ENCODE measurements around the gene PXMP4.

Gene PXMP4

GRCh38 chr20:33672426-33673113 is 47.5 kb downstream of the PXMP4 start:
- H3K4me3 ChIP-seq (ENCODE audit: low read depth, low read length), result no peak overlapping the region
- TF ChIP-seq CTCF (IDR thresholded peaks at IDR 0.05; ENCODE audit: borderline replicate concordance, insufficient read depth, low read depth, low read length), result no peak

GRCh38 chr20:33671573-33672288 is 48.4 kb downstream of the PXMP4 start:
- no peak for TF ChIP-seq CTCF (IDR thresholded peaks at IDR 0.05; ENCODE audit: borderline replicate concordance, insufficient read depth, low read depth, low read length)
- no peak overlapping the region for H3K4me3 ChIP-seq (ENCODE audit: low read depth, low read length)

- no peak for TF ChIP-seq CTCF (IDR thresholded peaks at IDR 0.05; ENCODE audit: borderline replicate concordance, insufficient read depth, low read depth, low read length)
- H3K4me3 ChIP-seq (ENCODE audit: low read depth, low read length), result no peak overlapping the region
Measured at GRCh38 chr20:33670715-33671499, 49.2 kb downstream of the PXMP4 start.

GRCh38 chr20:33669873-33670640 is 50.1 kb downstream of the PXMP4 start:
- no peak for TF ChIP-seq CTCF (IDR thresholded peaks at IDR 0.05; ENCODE audit: borderline replicate concordance, insufficient read depth, low read depth, low read length)
- H3K4me3 ChIP-seq (ENCODE audit: low read depth, low read length), result no peak overlapping the region

- H3K4me3 ChIP-seq (ENCODE audit: low read depth, low read length), result no peak overlapping the region
- no peak for TF ChIP-seq CTCF (IDR thresholded peaks at IDR 0.05; ENCODE audit: borderline replicate concordance, insufficient read depth, low read depth, low read length)
Measured at GRCh38 chr20:33669224-33669623, 50.9 kb downstream of the PXMP4 start.

GRCh38 chr20:33668466-33669155 is 51.5 kb downstream of the PXMP4 start:
- H3K4me3 ChIP-seq (ENCODE audit: low read depth, low read length), result no peak overlapping the region
- TF ChIP-seq CTCF (IDR thresholded peaks at IDR 0.05; ENCODE audit: borderline replicate concordance, insufficient read depth, low read depth, low read length), result no peak

All from GM12875 (cell line).